HCT116 (cell line): Measurements from ENCODE around the gene CUX1.

Experiments
- CEBPB ChIP-seq: IDR thresholded peaks from 2 replicates; pipeline ENCODE4 v1.6.1; 2012; ENCODE audit warnings: low read depth
- CTCF ChIP-seq, 3 experiments: fragments of 200-600 bp in 1 of 3; sonication (generic) in 1 of 3; IDR thresholded peaks in 2 of 3; conservative IDR thresholded peaks in 1 of 3; 2 replicates each; pipeline ENCODE4 v1.5.1; 2012 to 2017; ENCODE audit warnings: low read depth in 2 of 3, low read length in 2 of 3, antibody characterized with exemption in 1 of 3, borderline replicate concordance in 1 of 3, control low read depth in 1 of 3, mild to moderate bottlenecking in 1 of 3, mixed read lengths in 1 of 3, mixed run types in 1 of 3, moderate library complexity in 1 of 3; ENCODE audit not compliant: insufficient read depth in 1 of 3
- ELF1 ChIP-seq: IDR thresholded peaks from 2 replicates; pipeline ENCODE4 v1.6.1; 2012; ENCODE audit warnings: low read depth, borderline replicate concordance
- EZH2phosphoT487 ChIP-seq: fragments of 200-600 bp; IDR thresholded peaks from 2 replicates; pipeline ENCODE4 v1.6.1; 2018; ENCODE audit warnings: antibody characterized with exemption, borderline replicate concordance
- POLR2A ChIP-seq: IDR thresholded peaks from 2 replicates; pipeline ENCODE4 v1.7.0; 2011; ENCODE audit warnings: borderline replicate concordance; ENCODE audit not compliant: insufficient read depth, insufficient read length; ENCODE audit errors: extremely low read depth
- SIN3A ChIP-seq: IDR thresholded peaks from 2 replicates; pipeline ENCODE4 v1.6.1; 2012; ENCODE audit warnings: low read depth
- TF ChIP-seq, protein P1 (sequence below): IDR thresholded peaks from 2 replicates; pipeline ENCODE4 v1.6.1; 2012; ENCODE audit warnings: low read depth

DNA sequence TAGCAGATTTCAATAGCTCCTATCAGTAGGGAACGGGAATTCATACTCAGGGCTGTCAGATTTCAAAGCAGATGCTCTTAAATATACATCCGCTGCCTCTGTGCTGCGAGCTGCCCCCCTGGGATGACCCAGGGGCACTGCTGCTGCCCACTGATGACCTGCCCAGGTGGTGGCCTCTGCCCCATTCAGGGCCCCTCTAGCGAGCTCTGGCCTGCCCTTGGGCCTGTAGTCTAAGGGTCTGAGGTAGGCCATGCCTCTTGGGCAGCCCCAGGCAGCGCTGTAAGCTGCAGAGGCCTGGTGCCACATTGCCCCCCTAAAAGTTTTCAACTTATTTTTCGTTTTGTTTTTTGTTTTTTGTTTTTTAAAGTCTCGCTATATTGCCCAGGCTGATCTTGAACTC lies 418.7 kb downstream of the CUX1 start:
- TF ChIP-seq CTCF (IDR thresholded peaks at IDR 0.05 in 2 of 3, conservative IDR thresholded peaks at IDR 0.05 in 1 of 3; ENCODE audit: borderline replicate concordance in 1 of 3, insufficient read depth in 1 of 3, low read depth in 2 of 3, low read length in 2 of 3) (no peak), ELF1 (no peak), SIN3A (no peak), CEBPB (no peak), EZH2phosphoT487 (no peak), POLR2A (no peak)
- TF ChIP-seq, protein P1, sequence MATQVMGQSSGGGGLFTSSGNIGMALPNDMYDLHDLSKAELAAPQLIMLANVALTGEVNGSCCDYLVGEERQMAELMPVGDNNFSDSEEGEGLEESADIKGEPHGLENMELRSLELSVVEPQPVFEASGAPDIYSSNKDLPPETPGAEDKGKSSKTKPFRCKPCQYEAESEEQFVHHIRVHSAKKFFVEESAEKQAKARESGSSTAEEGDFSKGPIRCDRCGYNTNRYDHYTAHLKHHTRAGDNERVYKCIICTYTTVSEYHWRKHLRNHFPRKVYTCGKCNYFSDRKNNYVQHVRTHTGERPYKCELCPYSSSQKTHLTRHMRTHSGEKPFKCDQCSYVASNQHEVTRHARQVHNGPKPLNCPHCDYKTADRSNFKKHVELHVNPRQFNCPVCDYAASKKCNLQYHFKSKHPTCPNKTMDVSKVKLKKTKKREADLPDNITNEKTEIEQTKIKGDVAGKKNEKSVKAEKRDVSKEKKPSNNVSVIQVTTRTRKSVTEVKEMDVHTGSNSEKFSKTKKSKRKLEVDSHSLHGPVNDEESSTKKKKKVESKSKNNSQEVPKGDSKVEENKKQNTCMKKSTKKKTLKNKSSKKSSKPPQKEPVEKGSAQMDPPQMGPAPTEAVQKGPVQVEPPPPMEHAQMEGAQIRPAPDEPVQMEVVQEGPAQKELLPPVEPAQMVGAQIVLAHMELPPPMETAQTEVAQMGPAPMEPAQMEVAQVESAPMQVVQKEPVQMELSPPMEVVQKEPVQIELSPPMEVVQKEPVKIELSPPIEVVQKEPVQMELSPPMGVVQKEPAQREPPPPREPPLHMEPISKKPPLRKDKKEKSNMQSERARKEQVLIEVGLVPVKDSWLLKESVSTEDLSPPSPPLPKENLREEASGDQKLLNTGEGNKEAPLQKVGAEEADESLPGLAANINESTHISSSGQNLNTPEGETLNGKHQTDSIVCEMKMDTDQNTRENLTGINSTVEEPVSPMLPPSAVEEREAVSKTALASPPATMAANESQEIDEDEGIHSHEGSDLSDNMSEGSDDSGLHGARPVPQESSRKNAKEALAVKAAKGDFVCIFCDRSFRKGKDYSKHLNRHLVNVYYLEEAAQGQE: no peak
